Stimulated activated CD8-positive, alpha-beta memory T cell treated with anti-CD3 and anti-CD28 coated beads, Interleukin-4, amount 100 ng/mL, for 1 hour (primary cell): Measurements from ENCODE around the gene KLK4.
"Not testable (repeated sequence)": the region's sequence is repeated elsewhere in the genome, so short reads cannot be mapped to it uniquely, and the experiment has no call there.

Experiments used
- DNase-seq, 2 donors: peaks; one replicate each; pipeline ENCODE4 v3.0.0-alpha.2; 2020; ENCODE audit warnings: low read depth in 2 of 2, low spot score in 1 of 2

KLK4 gene

DNA sequence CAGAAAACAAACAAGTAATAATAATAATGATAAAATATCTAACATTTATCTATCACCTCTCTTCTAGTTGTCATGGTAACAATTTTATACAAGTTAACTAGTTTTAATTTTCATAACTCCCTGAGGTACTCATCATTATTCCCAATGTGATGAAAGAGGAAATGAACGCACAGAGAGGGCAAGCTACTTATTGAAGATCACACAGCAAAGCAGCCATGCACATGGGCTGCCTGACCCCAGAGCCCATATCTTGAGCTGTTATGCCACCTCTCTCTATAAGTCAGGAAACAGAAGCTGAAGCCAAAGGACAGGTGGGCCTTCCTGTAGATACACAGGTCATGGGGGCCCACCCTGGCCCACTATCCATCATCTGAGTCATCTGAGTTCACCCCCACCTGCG, 4.9 kb upstream of the KLK4 start:
- DNase-seq = no peak

GRCh38 chr19:50912727-50913716, 1.8 kb upstream of the KLK4 start:
- DNase-seq = no peak

GRCh38 chr19:50912102-50912599, 956 bp upstream of the KLK4 start:
- DNase-seq = no peak

DNA sequence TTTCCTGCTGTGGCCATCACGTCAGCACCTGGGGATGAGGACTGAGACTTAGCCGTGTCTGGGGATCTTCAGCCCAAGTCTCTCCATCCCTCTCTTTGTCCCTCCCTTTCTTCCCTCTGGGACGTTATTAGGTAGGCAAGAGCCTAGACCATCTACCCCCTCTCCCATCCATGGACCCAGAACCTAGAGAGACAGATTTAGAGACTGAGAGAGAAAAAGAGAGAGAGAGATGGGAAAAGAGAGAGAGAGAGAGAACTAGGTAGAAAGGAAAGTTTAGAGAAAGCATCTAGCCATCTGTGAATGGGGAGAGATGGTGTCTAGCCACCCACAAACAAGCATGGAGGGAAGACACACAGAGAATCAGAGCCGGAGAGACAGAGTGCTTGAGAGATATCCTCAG, 473 bp downstream of the KLK4 start:
- DNase-seq = no peak

DNA sequence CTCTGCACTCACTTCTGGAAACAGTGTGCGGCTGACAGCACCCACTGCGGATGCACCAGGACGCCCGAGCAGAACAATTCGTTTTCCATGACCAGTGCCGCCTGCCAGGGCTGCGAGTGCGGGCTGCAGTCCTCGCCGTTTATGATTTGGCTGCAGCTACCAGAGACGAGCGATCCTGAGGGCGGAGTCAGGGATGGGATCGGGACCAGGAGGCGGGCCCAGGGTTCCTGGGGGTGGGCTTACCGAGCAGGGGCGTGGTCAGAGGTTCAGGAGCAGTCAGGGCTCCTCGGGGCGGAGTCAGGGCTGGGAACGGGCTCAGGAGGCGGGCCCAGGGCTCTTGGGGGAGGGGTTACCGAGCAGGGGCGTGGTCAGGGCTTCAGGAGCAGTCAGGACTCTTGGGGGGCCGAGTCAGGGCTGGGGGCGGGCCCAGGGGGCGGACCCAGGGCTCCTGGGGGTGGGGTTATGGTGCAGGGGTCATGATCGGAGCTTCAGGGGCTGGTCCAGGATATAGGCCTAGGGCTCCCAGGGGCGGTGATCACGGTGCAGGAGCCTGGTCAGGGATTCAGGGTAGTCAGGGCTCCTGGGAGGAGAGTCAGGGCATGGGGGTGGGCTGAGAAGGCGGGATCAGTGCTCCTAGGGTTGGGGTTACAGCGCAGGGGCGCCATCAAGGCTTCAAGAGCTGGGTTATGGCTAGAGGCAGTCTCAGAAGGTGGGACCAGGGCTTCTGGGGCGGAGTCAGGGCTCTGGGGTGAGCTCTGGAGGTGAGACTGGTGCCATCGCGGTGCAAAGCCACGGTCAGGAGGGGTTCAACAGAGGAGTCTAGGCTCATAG, 1.7 kb downstream of the KLK4 start:
- DNase-seq = no peak

DNA sequence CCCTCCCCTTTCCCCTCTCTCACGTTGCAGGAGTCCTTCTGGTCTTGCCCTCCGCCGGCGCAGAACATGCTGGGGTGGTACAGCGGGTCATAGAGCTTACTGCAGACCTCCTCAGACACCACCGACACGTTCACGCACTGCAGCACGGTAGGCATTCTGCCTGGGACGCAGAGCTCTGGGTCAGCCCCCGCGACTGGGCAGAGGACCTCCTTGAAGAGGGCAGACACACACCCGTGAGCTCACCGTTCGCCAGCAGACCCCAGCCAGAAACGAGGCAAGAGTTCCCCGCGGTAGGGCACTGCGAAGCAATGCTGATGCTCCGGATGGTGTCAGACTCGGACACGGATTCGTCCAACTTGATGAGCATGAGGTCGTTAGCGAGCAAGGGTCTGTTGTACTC, 2.9 kb downstream of the KLK4 start:
- no peak for DNase-seq

DNA sequence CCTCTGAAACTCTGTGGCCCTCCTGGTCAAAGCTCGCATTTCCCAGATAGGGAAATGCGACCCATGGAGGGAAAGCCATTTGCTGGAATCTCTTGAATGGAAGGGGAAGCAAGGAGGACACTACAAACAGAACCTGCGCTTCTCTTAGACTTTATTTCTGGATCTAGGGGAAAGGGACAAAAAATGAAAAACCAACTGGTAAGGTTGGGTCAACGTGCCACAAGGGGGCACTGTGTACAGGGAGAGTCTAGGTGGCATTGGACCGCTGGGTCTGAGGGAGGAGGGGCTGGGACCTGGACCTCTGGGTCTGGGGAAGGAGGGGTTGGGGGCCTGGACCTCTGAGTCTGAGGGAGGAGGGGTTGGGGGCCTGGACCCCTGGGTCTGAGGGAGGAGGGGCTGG, 5.0 kb downstream of the KLK4 start:
- no peak for DNase-seq

GRCh38 chr19:50902640-50903039, 8.6 kb downstream of the KLK4 start:
- DNase-seq = no peak

DNA sequence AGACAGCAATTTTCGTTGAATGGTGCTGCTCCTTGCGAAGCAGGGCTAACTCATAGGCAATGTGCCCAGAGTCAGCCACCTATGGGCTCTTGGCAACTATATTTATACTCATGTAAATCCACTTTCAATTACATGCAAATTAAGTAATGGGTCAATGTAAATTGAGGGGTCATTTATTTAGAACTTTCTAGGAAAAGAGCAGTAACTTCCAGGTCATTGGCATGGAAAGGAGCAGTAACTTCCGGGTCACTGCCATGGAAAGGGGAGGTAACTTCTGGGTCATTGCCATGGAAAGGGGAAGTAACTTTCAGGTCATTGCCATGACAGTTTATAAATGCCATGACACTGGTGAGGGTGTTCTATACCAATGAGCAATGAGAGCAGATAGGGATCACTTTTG, 11.6 kb downstream of the KLK4 start:
- no peak for DNase-seq

DNA sequence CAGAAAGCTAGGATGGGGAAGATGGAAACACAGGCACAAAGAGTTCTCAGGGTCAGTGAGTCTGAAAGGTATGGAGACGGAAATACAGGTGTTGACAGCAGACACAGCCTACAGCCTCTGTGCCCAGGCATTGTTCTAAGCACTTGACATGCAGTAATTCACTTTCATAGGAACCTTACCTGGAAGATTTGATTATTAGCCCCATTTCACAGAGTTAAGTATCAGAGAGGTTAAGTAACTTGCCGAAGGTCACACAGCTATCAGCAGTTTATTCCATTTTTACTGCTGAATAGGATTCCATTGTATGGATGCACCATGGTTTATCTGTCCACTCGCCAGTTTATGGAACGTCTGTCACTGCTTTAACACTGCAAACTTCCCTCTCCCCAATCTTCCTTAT, 13.2 kb downstream of the KLK4 start:
- no peak for DNase-seq

DNA sequence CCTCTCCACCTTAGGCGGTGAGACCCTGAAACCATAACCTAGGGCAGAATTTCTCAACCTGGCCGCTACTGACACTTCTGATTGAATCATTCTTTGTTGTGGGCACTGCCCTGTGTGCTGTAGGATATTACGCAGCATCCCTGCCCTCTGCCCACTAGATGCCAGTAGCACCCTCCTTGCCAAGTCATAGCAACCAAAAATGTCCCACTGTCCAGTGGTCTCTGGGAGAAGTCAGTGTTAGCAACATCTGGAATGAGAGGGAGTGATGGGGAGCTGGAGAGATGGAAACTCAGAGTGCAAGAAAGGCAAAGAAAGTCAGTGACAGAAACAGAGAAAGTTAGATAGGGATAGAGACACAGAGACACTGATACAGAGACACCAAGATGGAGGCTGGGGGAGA, 13.6 kb downstream of the KLK4 start:
- DNase-seq = no peak

GRCh38 chr19:50897191-50897607, 14.0 kb downstream of the KLK4 start:
- DNase-seq = no peak

DNA sequence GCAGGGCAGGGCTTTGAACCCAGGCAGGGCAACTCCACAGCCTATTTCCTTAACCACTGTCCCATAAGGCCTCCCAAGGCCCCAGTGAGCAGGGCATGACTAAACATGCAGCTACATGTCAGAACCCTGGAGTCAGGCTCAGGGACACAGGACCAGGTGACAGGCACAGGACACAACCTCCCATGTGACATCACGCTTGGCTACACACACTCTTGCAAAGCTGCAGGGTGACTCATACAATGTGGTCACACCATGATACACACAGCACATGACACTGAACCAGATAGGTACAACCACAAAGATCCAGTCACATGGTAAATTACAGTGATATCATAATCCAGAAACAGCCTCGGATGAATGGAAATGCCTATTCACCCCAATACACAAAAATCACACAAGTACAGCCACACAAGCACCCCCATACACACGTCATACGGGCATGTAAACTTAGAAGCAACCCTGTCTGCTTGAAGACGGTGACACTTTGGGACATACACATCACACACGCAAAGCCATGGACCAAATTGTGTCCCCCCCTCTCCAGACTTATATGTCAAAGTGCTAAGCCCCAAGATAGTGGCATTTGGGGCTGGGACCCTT, 14.5 kb downstream of the KLK4 start:
- no peak for DNase-seq

DNA sequence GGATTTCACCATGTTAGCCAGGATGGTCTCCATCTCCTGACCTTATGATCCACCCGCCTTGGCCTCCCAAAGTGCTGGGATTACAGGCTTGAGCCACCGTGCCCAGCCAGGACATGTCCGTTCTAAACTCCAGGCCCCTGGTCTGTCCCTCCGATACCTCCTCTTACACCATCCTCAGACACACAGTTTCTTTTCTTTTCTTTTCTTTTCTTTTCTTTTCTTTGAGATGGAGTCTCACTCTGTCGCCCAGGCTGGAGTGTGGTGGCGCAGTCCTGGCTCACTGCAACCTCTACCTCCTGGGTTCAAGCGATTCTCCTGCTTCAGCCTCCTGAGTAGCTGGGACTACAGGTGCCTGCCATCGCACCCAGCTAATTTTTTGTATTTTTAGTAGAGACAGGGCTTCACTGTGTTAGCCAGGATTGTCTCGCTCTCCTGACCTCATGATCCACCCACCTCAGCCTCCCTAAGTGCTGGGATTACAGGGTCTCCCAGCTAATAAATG, 15.1 kb downstream of the KLK4 start:
- DNase-seq = not testable (repeated sequence)

- DNase-seq = no peak
Observed at GRCh38 chr19:50894478-50895356, 16.5 kb downstream of the KLK4 start.

DNA sequence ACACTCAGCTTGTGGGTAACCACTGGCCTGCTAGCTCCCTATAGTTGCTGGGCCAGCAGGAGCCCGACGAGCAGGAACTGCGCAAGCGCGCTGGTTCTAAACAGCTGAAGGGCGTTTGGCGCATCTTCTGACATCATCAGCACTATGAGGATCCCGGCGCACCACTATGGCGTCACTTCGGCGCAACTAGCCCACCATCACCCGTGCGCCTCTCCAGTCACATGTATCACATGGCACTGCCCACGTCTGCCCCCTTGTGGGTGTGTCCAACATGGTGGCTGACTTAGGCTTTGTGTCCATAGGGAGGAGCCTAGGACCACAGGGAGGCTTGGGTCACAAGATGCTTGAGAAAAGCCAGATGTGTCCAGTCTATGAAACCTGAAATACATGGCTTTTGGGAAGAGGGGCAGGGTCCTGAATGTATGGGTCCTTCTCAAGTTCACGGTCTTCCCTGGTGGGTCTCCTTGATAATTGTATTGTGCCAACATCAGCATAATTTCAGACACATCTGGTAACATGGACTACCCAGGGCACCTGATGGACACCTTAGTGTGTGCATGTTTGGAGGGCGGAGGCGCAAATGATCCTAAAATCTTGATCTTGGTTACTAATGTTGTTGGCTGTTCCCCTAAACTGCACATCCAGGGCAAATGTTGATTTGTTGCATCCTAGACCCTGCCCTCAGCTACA, 18.0 kb downstream of the KLK4 start:
- no peak for DNase-seq

DNA sequence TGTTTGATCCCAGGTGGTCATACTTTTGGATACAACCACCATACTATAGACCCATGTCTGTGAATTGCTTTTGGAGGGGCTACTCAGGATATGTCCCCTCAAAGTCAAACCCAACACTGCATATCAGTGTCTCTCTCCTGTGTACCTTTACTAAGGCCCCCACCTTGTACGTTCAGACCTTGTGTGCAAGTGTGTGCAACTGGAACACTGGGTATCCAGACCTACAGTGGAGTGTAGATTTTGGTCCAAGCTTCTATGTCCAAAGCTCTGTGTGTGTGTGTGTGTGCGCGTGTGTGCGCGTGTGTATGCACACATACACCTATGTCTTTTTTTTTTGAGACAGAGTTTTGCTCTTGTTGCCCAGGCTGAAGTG, 20.0 kb downstream of the KLK4 start:
- DNase-seq = no peak

DNA sequence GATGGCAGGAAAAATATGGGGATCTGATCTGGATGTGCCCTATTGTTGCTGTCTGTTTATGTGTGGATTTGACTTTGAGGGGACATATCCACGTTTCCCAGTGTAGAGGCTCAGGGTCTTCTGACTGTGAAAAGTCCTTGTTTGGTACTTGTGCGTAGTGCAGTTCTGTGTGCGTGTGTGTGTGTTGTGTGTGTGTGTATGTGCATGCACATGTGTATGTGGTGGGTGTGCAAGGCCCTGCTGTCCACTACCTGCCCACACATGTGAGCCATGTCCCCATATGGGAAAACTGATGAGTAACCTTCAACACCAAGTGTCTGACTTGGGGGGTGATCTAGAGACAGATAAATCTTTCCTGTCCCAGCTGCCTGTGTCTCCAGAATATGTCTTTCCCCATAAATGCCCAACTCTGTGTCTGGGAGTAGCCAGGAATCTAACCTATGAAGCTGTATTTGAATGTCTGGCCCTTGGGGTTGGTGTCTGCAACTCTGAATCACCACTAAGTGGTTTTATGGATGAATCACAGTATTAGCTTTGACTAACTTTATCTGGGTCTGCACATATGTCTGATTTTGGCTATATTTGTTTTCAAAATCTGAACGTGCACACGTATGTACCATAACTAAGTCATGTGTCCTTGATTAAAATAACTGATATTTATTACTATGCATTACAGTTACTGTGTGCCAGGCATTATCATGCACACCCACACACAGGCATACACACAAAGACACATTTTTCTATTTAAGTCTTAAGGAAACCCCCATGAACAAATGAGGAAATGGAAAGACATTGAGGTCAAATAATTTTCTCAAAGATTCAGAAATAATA, 20.6 kb downstream of the KLK4 start:
- DNase-seq = no peak

DNA sequence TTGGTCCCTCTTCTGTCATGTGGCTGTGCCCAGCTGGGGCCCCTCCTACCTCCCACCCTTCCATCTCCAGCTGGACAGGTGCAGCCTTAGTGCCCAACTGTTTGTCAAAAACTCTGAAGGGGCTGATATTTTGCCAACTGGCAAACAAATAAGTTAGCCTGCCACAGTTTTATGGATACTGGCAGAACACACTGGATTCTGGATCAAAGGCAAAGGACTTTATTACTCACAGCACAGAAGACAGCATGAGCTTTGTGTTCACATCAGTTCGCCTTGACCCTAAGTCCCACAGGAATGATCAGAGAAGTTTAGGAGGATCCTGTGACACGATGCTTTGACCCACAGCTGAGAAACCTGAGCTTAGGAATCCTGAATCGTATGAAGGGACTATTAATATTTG, 21.6 kb downstream of the KLK4 start:
- no peak for DNase-seq
